GM21737 (cell line): ENCODE measurements around the gene MAST2.

ENCODE experiments used
- ATAC-seq: cut with Tn5 transposase; IDR thresholded peaks from one replicate; pipeline ENCODE4 v1.9.1; 2021; ENCODE audit warnings: mild to moderate bottlenecking, moderate library complexity; ENCODE audit not compliant: unreplicated experiment

Gene MAST2

GRCh38 chr1:46013581-46013980 is 210.2 kb downstream of the MAST2 start:
- ATAC-seq = no peak

GRCh38 chr1:46017876-46018503 is 214.6 kb downstream of the MAST2 start:
- no peak for ATAC-seq

- no peak for ATAC-seq
Observed at GRCh38 chr1:46019348-46019747, 215.9 kb downstream of the MAST2 start.

GRCh38 chr1:46020010-46020409 is 216.6 kb downstream of the MAST2 start:
- no peak for ATAC-seq

GRCh38 chr1:46021046-46021996 is 217.9 kb downstream of the MAST2 start:
- ATAC-seq = no peak

GRCh38 chr1:46026531-46026930 is 223.1 kb downstream of the MAST2 start:
- ATAC-seq = no peak

- no peak for ATAC-seq
Observed at GRCh38 chr1:46027788-46028573, 224.6 kb downstream of the MAST2 start.

- no peak for ATAC-seq
Observed at GRCh38 chr1:46030074-46030870, 226.9 kb downstream of the MAST2 start.

- ATAC-seq = no peak
Observed at GRCh38 chr1:46030876-46031660, 227.7 kb downstream of the MAST2 start.

GRCh38 chr1:46034601-46035516 is 231.4 kb downstream of the MAST2 start:
- no peak for ATAC-seq

- no peak for ATAC-seq
Observed at GRCh38 chr1:46036894-46037839, 233.8 kb downstream of the MAST2 start.

GRCh38 chr1:46039571-46040052 is 236.2 kb downstream of the MAST2 start:
- ATAC-seq = no peak

GRCh38 chr1:46041551-46041950 is 238.1 kb downstream of the MAST2 start:
- no peak for ATAC-seq

GRCh38 chr1:46041974-46042373 is 238.6 kb downstream of the MAST2 start:
- ATAC-seq = no peak

GRCh38 chr1:46043458-46044017 is 240.1 kb downstream of the MAST2 start:
- peak; percentile 87 for ATAC-seq

- ATAC-seq = no peak
Observed at GRCh38 chr1:46044116-46044515, 240.7 kb downstream of the MAST2 start.

GRCh38 chr1:46053734-46054133 is 250.3 kb downstream of the MAST2 start:
- ATAC-seq = no peak
